ENCODE measurements around the gene GRIK3. TPM values are rescaled to one million over a fixed set of nuclear protein-coding genes. Genes with fewer than 3 reads are reported as not detected.

GRIK3 gene
- total and polyA plus RNA-seq, 4 donors, result 0.68 to 1.6 TPM; not detected in 2

- Histone ChIP-seq H3K27me3 (ENCODE audit: control insufficient read depth in 1 of 2, insufficient read depth in 2 of 2, low read length in 1 of 2) (no peaks in the 10 kb centered on the region), H3K4me1 (ENCODE audit: control insufficient read depth in 1 of 2, insufficient read depth in 2 of 2, low read length in 2 of 2) (no peaks in the 10 kb centered on the region), H3K36me3 (ENCODE audit: control insufficient read depth in 1 of 2, insufficient read depth in 2 of 2, low read length in 1 of 2) (no peaks in the 10 kb centered on the region), H3K4me3 (ENCODE audit: low read length in 2 of 2) (no peak overlapping the region), H3K27ac (ENCODE audit: low read depth in 1 of 2, low read length in 2 of 2) (no peak overlapping the region), H3K9me3 (ENCODE audit: control insufficient read depth, low read length) (no peaks in the 10 kb centered on the region)
- 84 to 86% methylated on average over 29 of the region's 29 CpGs for WGBS, 2 donors
- intact Hi-C loops (cut with DNase I), result no loop called here
- DNase-seq, result no peak
- no peak for ATAC-seq (ENCODE audit: low FRiP score)
These were observed 228.2 kb downstream of the GRIK3 start for GRCh38 chr1:36805979-36806640.

GRCh38 chr1:36804669-36805314 is 229.5 kb downstream of the GRIK3 start:
- ATAC-seq (ENCODE audit: low FRiP score) (no peak), DNase-seq (peak in 1 of 2 donors; percentile 27)
- no peaks in the 10 kb centered on the region for H3K9me3 ChIP-seq (ENCODE audit: control insufficient read depth, low read length)
- 82 to 83% methylated on average over 16 to 17 of the region's 17 CpGs for WGBS, 2 donors
- no peak overlapping the region for H3K4me3 ChIP-seq (ENCODE audit: low read length in 2 of 2)
- H3K27ac ChIP-seq (ENCODE audit: low read depth in 1 of 2, low read length in 2 of 2), result no peak overlapping the region
- H3K36me3 ChIP-seq (ENCODE audit: control insufficient read depth in 1 of 2, insufficient read depth in 2 of 2, low read length in 1 of 2), result no peaks in the 10 kb centered on the region
- intact Hi-C loops (cut with DNase I), result no loop called here
- no peaks in the 10 kb centered on the region for H3K4me1 ChIP-seq (ENCODE audit: control insufficient read depth in 1 of 2, insufficient read depth in 2 of 2, low read length in 2 of 2)
- no peaks in the 10 kb centered on the region for H3K27me3 ChIP-seq (ENCODE audit: control insufficient read depth in 1 of 2, insufficient read depth in 2 of 2, low read length in 1 of 2)

GRCh38 chr1:36803868-36804570 is 230.3 kb downstream of the GRIK3 start:
- H3K9me3 ChIP-seq (ENCODE audit: control insufficient read depth, low read length), result no peaks in the 10 kb centered on the region
- no peaks in the 10 kb centered on the region for H3K36me3 ChIP-seq (ENCODE audit: control insufficient read depth in 1 of 2, insufficient read depth in 2 of 2, low read length in 1 of 2)
- no peaks in the 10 kb centered on the region for H3K27me3 ChIP-seq (ENCODE audit: control insufficient read depth in 1 of 2, insufficient read depth in 2 of 2, low read length in 1 of 2)
- no peak overlapping the region for H3K27ac ChIP-seq (ENCODE audit: low read depth in 1 of 2, low read length in 2 of 2)
- intact Hi-C loops (cut with DNase I), result no loop called here
- WGBS, 2 donors, result 44 to 45% methylated on average over 9 of the region's 9 CpGs
- no peak overlapping the region for H3K4me3 ChIP-seq (ENCODE audit: low read length in 2 of 2)
- DNase-seq (no peak), ATAC-seq (ENCODE audit: low FRiP score) (no peak)
- no peaks in the 10 kb centered on the region for H3K4me1 ChIP-seq (ENCODE audit: control insufficient read depth in 1 of 2, insufficient read depth in 2 of 2, low read length in 2 of 2)

GRCh38 chr1:36802018-36802417 is 232.3 kb downstream of the GRIK3 start:
- no peak overlapping the region for H3K27ac ChIP-seq (ENCODE audit: low read depth in 1 of 2, low read length in 2 of 2)
- H3K27me3 ChIP-seq (ENCODE audit: control insufficient read depth in 1 of 2, insufficient read depth in 2 of 2, low read length in 1 of 2), result no peaks in the 10 kb centered on the region
- H3K36me3 ChIP-seq (ENCODE audit: control insufficient read depth in 1 of 2, insufficient read depth in 2 of 2, low read length in 1 of 2), result no peaks in the 10 kb centered on the region
- no peaks in the 10 kb centered on the region for H3K4me1 ChIP-seq (ENCODE audit: control insufficient read depth in 1 of 2, insufficient read depth in 2 of 2, low read length in 2 of 2)
- no peaks in the 10 kb centered on the region for H3K9me3 ChIP-seq (ENCODE audit: control insufficient read depth, low read length)
- intact Hi-C loops (cut with DNase I), result no loop called here
- DNase-seq (no peak), ATAC-seq (ENCODE audit: low FRiP score) (no peak)
- WGBS, 2 donors, result 85 to 86% methylated on average over 8 of the region's 8 CpGs
- H3K4me3 ChIP-seq (ENCODE audit: low read length in 2 of 2), result no peak overlapping the region

- 54 to 64% methylated on average over 7 of the region's 7 CpGs for WGBS, 2 donors
- intact Hi-C loops (cut with DNase I), result no loop called here
- DNase-seq (no peak), ATAC-seq (ENCODE audit: low FRiP score) (no peak)
- Histone ChIP-seq H3K4me3 (ENCODE audit: low read length in 2 of 2) (no peak overlapping the region), H3K9me3 (ENCODE audit: control insufficient read depth, low read length) (no peaks in the 10 kb centered on the region), H3K4me1 (ENCODE audit: control insufficient read depth in 1 of 2, insufficient read depth in 2 of 2, low read length in 2 of 2) (no peaks in the 10 kb centered on the region), H3K36me3 (ENCODE audit: control insufficient read depth in 1 of 2, insufficient read depth in 2 of 2, low read length in 1 of 2) (no peaks in the 10 kb centered on the region), H3K27ac (ENCODE audit: low read depth in 1 of 2, low read length in 2 of 2) (no peak overlapping the region), H3K27me3 (ENCODE audit: control insufficient read depth in 1 of 2, insufficient read depth in 2 of 2, low read length in 1 of 2) (no peaks in the 10 kb centered on the region)
These were observed 236.6 kb downstream of the GRIK3 start for GRCh38 chr1:36797761-36798160.

- ATAC-seq (ENCODE audit: low FRiP score) (no peak), DNase-seq (no peak)
- Histone ChIP-seq H3K27me3 (ENCODE audit: control insufficient read depth in 1 of 2, insufficient read depth in 2 of 2, low read length in 1 of 2) (no peaks in the 10 kb centered on the region), H3K4me1 (ENCODE audit: control insufficient read depth in 1 of 2, insufficient read depth in 2 of 2, low read length in 2 of 2) (no peaks in the 10 kb centered on the region), H3K4me3 (ENCODE audit: low read length in 2 of 2) (no peak overlapping the region), H3K9me3 (ENCODE audit: control insufficient read depth, low read length) (no peaks in the 10 kb centered on the region), H3K36me3 (ENCODE audit: control insufficient read depth in 1 of 2, insufficient read depth in 2 of 2, low read length in 1 of 2) (no peaks in the 10 kb centered on the region), H3K27ac (ENCODE audit: low read depth in 1 of 2, low read length in 2 of 2) (no peak overlapping the region)
- WGBS, 2 donors, result 64 to 70% methylated on average over 4 to 5 of the region's 5 CpGs
- intact Hi-C loops (cut with DNase I), result no loop called here
These were observed 237.6 kb downstream of the GRIK3 start for GRCh38 chr1:36796733-36797132.

GRCh38 chr1:36796106-36796590 is 238.2 kb downstream of the GRIK3 start:
- intact Hi-C loops (cut with DNase I), result no loop called here
- Histone ChIP-seq H3K4me3 (ENCODE audit: low read length in 2 of 2) (no peak overlapping the region), H3K27me3 (ENCODE audit: control insufficient read depth in 1 of 2, insufficient read depth in 2 of 2, low read length in 1 of 2) (no peaks in the 10 kb centered on the region), H3K36me3 (ENCODE audit: control insufficient read depth in 1 of 2, insufficient read depth in 2 of 2, low read length in 1 of 2) (no peaks in the 10 kb centered on the region), H3K27ac (ENCODE audit: low read depth in 1 of 2, low read length in 2 of 2) (no peak overlapping the region), H3K9me3 (ENCODE audit: control insufficient read depth, low read length) (peaks cover under 1% of the 10 kb centered on the region), H3K4me1 (ENCODE audit: control insufficient read depth in 1 of 2, insufficient read depth in 2 of 2, low read length in 2 of 2) (no peaks in the 10 kb centered on the region)
- no peak for ATAC-seq (ENCODE audit: low FRiP score)
- WGBS, 2 donors, result 64 to 65% methylated on average over 5 of the region's 5 CpGs
- no peak for DNase-seq

GRCh38 chr1:36794460-36794859 is 239.9 kb downstream of the GRIK3 start:
- Histone ChIP-seq H3K36me3 (ENCODE audit: control insufficient read depth in 1 of 2, insufficient read depth in 2 of 2, low read length in 1 of 2) (no peaks in the 10 kb centered on the region), H3K4me3 (ENCODE audit: low read length in 2 of 2) (no peak overlapping the region), H3K27ac (ENCODE audit: low read depth in 1 of 2, low read length in 2 of 2) (no peak overlapping the region), H3K9me3 (ENCODE audit: control insufficient read depth, low read length) (peaks cover 1% of the 10 kb centered on the region), H3K27me3 (ENCODE audit: control insufficient read depth in 1 of 2, insufficient read depth in 2 of 2, low read length in 1 of 2) (no peaks in the 10 kb centered on the region), H3K4me1 (ENCODE audit: control insufficient read depth in 1 of 2, insufficient read depth in 2 of 2, low read length in 2 of 2) (no peaks in the 10 kb centered on the region)
- ATAC-seq (ENCODE audit: low FRiP score) (no peak), DNase-seq (no peak)
- WGBS, 2 donors, result 86 to 90% methylated on average over 3 of the region's 3 CpGs
- intact Hi-C loops (cut with DNase I), result no loop called here
